H1 (cell line): ENCODE data around the gene H2BK1. TPM values are rescaled to one million over a fixed set of nuclear protein-coding genes. Genes with fewer than 3 reads are reported as not detected.

ENCODE experiments used
- CTCF ChIA-PET: fragments of 300-600 bp; sonication (Branson Sonifier 250); formaldehyde crosslinking; loops from one replicate; lab custom pipeline; 2021; ENCODE audit not compliant: partially characterized antibody; lab: Charles Lee
- POLR2A ChIA-PET: fragments of 300-600 bp; sonication (Branson Sonifier 250); formaldehyde crosslinking; loops from one replicate; lab custom pipeline; 2021; ENCODE audit warnings: inconsistent platforms; ENCODE audit not compliant: partially characterized antibody; lab: Charles Lee
- DNase-seq, 2 experiments: peaks; one replicate each; pipeline versions ENCODE4 v3.0.0 to v3.0.0-alpha.2; 2010 to 2022; ENCODE audit warnings: low spot score in 2 of 2, low read depth in 1 of 2, mixed read lengths in 1 of 2
- FAIRE-seq: peaks from 2 replicates; lab custom pipeline; 2011; peaks lifted over from hg19 to GRCh38; lab: Jason Lieb, UNC
- H2AFZ ChIP-seq: 2 replicates; pipeline ENCODE4 v1.8.1; 2012; ENCODE audit warnings: low read length, inconsistent platforms
- H2AK5ac ChIP-seq: 2 replicates; pipeline ENCODE4 v1.6.1; 2013; ENCODE audit warnings: low read depth, low read length
- H2BK120ac ChIP-seq: replicated peaks from 2 replicates; pipeline ENCODE3; 2013; ENCODE audit warnings: low read depth, low read length, inconsistent platforms
- H2BK12ac ChIP-seq: 2 replicates; pipeline ENCODE4 v1.6.1; 2013; ENCODE audit warnings: low read depth, low read length
- H2BK15ac ChIP-seq: 2 replicates; pipeline ENCODE4 v1.6.1; 2013; ENCODE audit warnings: low read length
- H2BK20ac ChIP-seq: 2 replicates; pipeline ENCODE4 v1.6.1; 2013; ENCODE audit warnings: low read length
- H2BK5ac ChIP-seq: 2 replicates; pipeline ENCODE4 v1.6.1; 2013; ENCODE audit warnings: low read depth, low read length
- H3K14ac ChIP-seq: 2 replicates; pipeline ENCODE4 v1.6.1; 2013; ENCODE audit warnings: inconsistent platforms; ENCODE audit not compliant: insufficient read length
- H3K18ac ChIP-seq: 2 replicates; pipeline ENCODE4 v1.6.1; 2013; ENCODE audit warnings: low read length; ENCODE audit errors: extremely low read depth
- H3K23ac ChIP-seq: 2 replicates; pipeline ENCODE4 v1.6.1; 2013; ENCODE audit warnings: inconsistent platforms; ENCODE audit not compliant: insufficient read length
- H3K23me2 ChIP-seq: 2 replicates; pipeline ENCODE4 v1.6.1; 2013; ENCODE audit warnings: low read depth, low read length
- H3K27ac ChIP-seq: 2 replicates; pipeline ENCODE4 v1.6.1; 2011; ENCODE audit warnings: low read depth, low read length, inconsistent platforms
- H3K27me3 ChIP-seq, 4 experiments: replicated peaks in 1 of 4; 1 replicate in 1 of 4; 2 replicates in 3 of 4; pipeline versions ENCODE4 v1.6.1 to v1.8.1; 2011 to 2013; ENCODE audit warnings: low read length in 3 of 4, mild to moderate bottlenecking in 3 of 4, inconsistent platforms in 2 of 4, mixed read lengths in 2 of 4, moderate library complexity in 1 of 4; ENCODE audit not compliant: control insufficient read depth in 3 of 4, insufficient read depth in 3 of 4; ENCODE audit errors: extremely low read depth in 1 of 4
- H3K36me3 ChIP-seq, 4 experiments: 2 replicates each; pipeline versions ENCODE4 v1.6.1 to v1.8.1; 2011 to 2013; ENCODE audit warnings: mild to moderate bottlenecking in 4 of 4, low read length in 3 of 4, moderate library complexity in 2 of 4, control low read depth in 1 of 4, inconsistent platforms in 1 of 4; ENCODE audit not compliant: insufficient read depth in 4 of 4, control insufficient read depth in 2 of 4
- H3K4ac ChIP-seq: replicated peaks from 2 replicates; pipeline ENCODE3; 2013; ENCODE audit warnings: low read length, low read depth, mixed read lengths, inconsistent platforms; ENCODE audit not compliant: insufficient read length
- H3K4me1 ChIP-seq, 4 experiments: replicated peaks in 1 of 4; 1 replicate in 1 of 4; 2 replicates in 3 of 4; pipeline versions ENCODE4 v1.6.1 to v1.8.1; 2011 to 2013; ENCODE audit warnings: low read length in 3 of 4, inconsistent platforms in 2 of 4, mixed read lengths in 1 of 4; ENCODE audit not compliant: insufficient read depth in 4 of 4, control insufficient read depth in 3 of 4
- H3K4me2 ChIP-seq, 2 experiments: 2 replicates each; pipeline versions ENCODE4 v1.6.1 to v1.8.1; 2011 to 2013; ENCODE audit warnings: low read depth in 2 of 2, low read length in 2 of 2, control low read depth in 1 of 2, inconsistent platforms in 1 of 2, mild to moderate bottlenecking in 1 of 2; ENCODE audit not compliant: insufficient read depth in 1 of 2
- H3K4me3 ChIP-seq, 4 experiments: fragments of 200-600, 300-600 bp in 1 of 4; sonication (generic), shearing (Covaris generic), sonication (Bioruptor Twin) in 1 of 4; 2 replicates each; pipeline versions ENCODE4 v1.5.1 to v1.8.1; 2011 to 2016; ENCODE audit warnings: low read length in 4 of 4, low read depth in 3 of 4, control low read depth in 2 of 4, inconsistent platforms in 2 of 4, mild to moderate bottlenecking in 2 of 4, mixed read lengths in 1 of 4, moderate library complexity in 1 of 4; ENCODE audit not compliant: insufficient read depth in 2 of 4; ENCODE audit errors: extremely low read depth in 1 of 4
- H3K56ac ChIP-seq: replicated peaks from 2 replicates; pipeline ENCODE3; 2013; ENCODE audit warnings: low read depth, mild to moderate bottlenecking, mixed read lengths, low read length, inconsistent platforms; ENCODE audit not compliant: insufficient read length
- H3K79me1 ChIP-seq: 2 replicates; pipeline ENCODE4 v1.6.1; 2013; ENCODE audit warnings: low read depth, low read length, control low read depth
- H3K79me2 ChIP-seq, 2 experiments: 2 replicates each; pipeline versions ENCODE4 v1.6.1 to v1.8.1; 2012 to 2013; ENCODE audit warnings: low read length in 2 of 2, mild to moderate bottlenecking in 2 of 2, inconsistent platforms in 1 of 2; ENCODE audit not compliant: insufficient read depth in 2 of 2, control insufficient read depth in 1 of 2
- H3K9ac ChIP-seq, 4 experiments: replicated peaks in 1 of 4; 1 replicate in 1 of 4; 2 replicates in 3 of 4; pipeline versions ENCODE4 v1.6.1 to v1.8.1; 2011 to 2013; ENCODE audit warnings: low read depth in 3 of 4, low read length in 3 of 4, control low read depth in 2 of 4, mild to moderate bottlenecking in 2 of 4, moderate library complexity in 2 of 4, inconsistent platforms in 1 of 4; ENCODE audit errors: extremely low read depth in 1 of 4
- H3K9me3 ChIP-seq, 2 experiments: 2 replicates each; pipeline versions ENCODE4 v1.6.1 to v1.8.1; 2012 to 2013; ENCODE audit warnings: mild to moderate bottlenecking in 2 of 2, moderate library complexity in 2 of 2, control low read depth in 1 of 2, inconsistent platforms in 1 of 2, low read depth in 1 of 2, low read length in 1 of 2, mixed read lengths in 1 of 2; ENCODE audit not compliant: insufficient read depth in 2 of 2
- H4K20me1 ChIP-seq, 2 experiments: replicated peaks in 1 of 2; 2 replicates each; pipeline versions ENCODE3 to v1.8.1; 2011 to 2013; ENCODE audit warnings: inconsistent platforms in 2 of 2, low read length in 2 of 2, mild to moderate bottlenecking in 1 of 2; ENCODE audit not compliant: insufficient read depth in 2 of 2, control insufficient read depth in 1 of 2
- H4K5ac ChIP-seq: 2 replicates; pipeline ENCODE4 v1.6.1; 2013; ENCODE audit warnings: low read length, low read depth, mixed read lengths, inconsistent platforms; ENCODE audit not compliant: insufficient read length
- H4K8ac ChIP-seq: 2 replicates; pipeline ENCODE4 v1.8.0; 2013; ENCODE audit warnings: mild to moderate bottlenecking, moderate library complexity, low read length, inconsistent platforms; ENCODE audit not compliant: insufficient read depth; ENCODE audit errors: extremely low read depth
- H4K91ac ChIP-seq: replicated peaks from 2 replicates; pipeline ENCODE3; 2013; ENCODE audit warnings: low read length, mixed read lengths, inconsistent platforms; ENCODE audit not compliant: insufficient read length
- BCL11A ChIP-seq, 2 experiments: IDR thresholded peaks; one replicate each; pipeline ENCODE4 v1.6.1; 2011; ENCODE audit warnings: low read depth in 2 of 2, low read length in 2 of 2, mild to moderate bottlenecking in 2 of 2
- CBX5 ChIP-seq: fragments of 300-800, 300-1000 bp; sonication (generic); IDR thresholded peaks from 2 replicates; pipeline ENCODE4 v1.7.1; 2016; ENCODE audit warnings: antibody characterized with exemption, low read length, low read depth
- NANOG ChIP-seq: IDR thresholded peaks from 2 replicates; pipeline ENCODE4 v1.6.1; 2011; ENCODE audit warnings: low read length, low read depth, mild to moderate bottlenecking, inconsistent platforms; ENCODE audit not compliant: insufficient read depth, poor library complexity, severe bottlenecking
- WGBS, 2 experiments: shearing (Covaris generic) in 1 of 2; methylation state at CpG; one replicate each; pipeline versions ENCODE4 v1.1.6 to v1.1.7; 2013 to 2015; ENCODE audit warnings: low lambda C conversion rate in 2 of 2, mixed read lengths in 2 of 2, inconsistent platforms in 1 of 2, low coverage in 1 of 2, missing lambda C conversion rate in 1 of 2; ENCODE audit not compliant: insufficient replicate concordance in 2 of 2, insufficient coverage in 1 of 2, insufficient read length in 1 of 2; ENCODE audit errors: extremely low coverage in 1 of 2, missing lambda C conversion rate in 1 of 2; 5-methylcytosine and 5-hydroxymethylcytosine counted together
- polyA plus RNA-seq, 7 experiments: library from polyadenylated mRNA; depleted of rRNA in 3 of 7; stranded (reverse) in 5 of 7; unstranded in 2 of 7; fragments of >200 nt in 5 of 7; fragments of 200-250 nt in 2 of 7; gene quantifications; 1 replicate in 5 of 7; 2 replicates in 1 of 7; 4 replicates in 1 of 7; pipeline versions ENCODE4 v1.2.1 to v1.2.3, GENCODE V29; 2011 to 2013; ENCODE audit warnings: missing spikeins in 2 of 7, mixed read lengths in 2 of 7
- total RNA-seq: library from RNA; stranded (reverse); fragmentation: NEBNext Ultra II Directional; extraction: Animal tissue kit (Norgen Biotek cat#: 25700); gene quantifications from 2 replicates; pipeline ENCODE4 v1.2.1, GENCODE V29; 2021

Gene H2BK1
- total and polyA plus RNA-seq, 2 of the 8 experiments (the other 6 are each of a cell fraction or from before 2014, with no cell fraction given): not detected

DNA sequence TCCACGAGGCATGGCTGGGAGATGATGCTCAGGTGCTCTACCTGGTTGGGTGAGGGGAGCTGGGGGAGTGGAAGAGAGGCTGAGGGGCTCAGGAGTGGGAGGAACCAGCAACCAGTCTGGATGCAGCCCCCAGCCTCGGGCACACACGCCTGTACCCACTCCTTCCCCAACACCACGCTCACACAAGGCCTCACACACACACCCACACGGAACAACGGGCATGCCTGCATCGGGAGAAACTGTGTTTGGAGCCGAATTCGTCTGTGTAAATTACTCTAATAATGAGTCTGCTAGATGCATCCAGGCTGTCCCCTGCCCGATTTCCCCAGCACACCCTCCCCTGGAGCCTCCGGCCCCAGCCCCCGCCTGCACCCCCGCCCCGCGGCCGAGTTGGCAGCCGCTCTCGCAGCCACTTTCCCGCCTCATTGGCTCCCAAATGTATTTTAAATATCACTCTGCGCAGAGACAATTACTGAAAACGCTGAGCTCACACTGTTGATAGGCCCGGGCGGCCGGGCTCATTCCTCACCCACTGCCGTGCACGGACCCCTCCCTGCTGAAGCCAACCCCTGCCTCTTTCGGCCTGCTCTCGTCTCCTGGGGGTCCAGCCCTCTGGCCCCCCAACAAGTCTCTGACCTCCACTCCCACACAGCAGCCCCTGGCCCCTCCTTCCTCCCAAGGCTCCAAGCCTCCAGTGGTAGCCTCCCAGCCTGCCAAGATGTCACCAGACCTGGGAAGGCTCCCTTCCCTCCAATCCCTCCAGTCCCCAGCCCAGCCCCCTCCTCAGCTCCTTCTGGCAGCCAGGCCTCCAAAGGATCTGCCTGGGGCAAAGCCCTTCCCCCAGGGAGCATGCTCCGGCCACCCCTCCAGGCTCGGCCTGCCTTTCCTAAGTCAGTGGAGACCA is 11.1 kb downstream of the H2BK1 start:
- no peak for DNase-seq

More for the DNA sequence above, 11.1 kb downstream of the H2BK1 start:
- no peak overlapping the region for H3K4me2 ChIP-seq
- no peak overlapping the region for H4K5ac ChIP-seq
- no peak overlapping the region; the same call in 1 of the 2 replicates for H2AFZ ChIP-seq
- H4K91ac ChIP-seq: peak overlapping the region; percentile 52
- H3K36me3 ChIP-seq: no peaks in the 10 kb centered on the region
- peak overlapping the region; percentile 73; the same call in 1 of the 2 replicates for H4K8ac ChIP-seq
- no peak overlapping the region for H3K4me3 ChIP-seq
- no peaks in the 10 kb centered on the region for H3K79me2 ChIP-seq
- H3K23me2 ChIP-seq: peaks cover 5% of the 10 kb centered on the region; the same call in 1 of the 2 replicates
- no peak overlapping the region for H3K4ac ChIP-seq
- CTCF ChIA-PET: interaction anchor here (2.0 kb wide), 1 partner anchor 45 kb away, joined by 6 read pairs; no protein-coding TSS in a partner anchor
- no peak overlapping the region for H3K56ac ChIP-seq
- no peaks in the 10 kb centered on the region for H3K9me3 ChIP-seq
- H3K14ac ChIP-seq: no peak overlapping the region
- peak overlapping the region; percentile 66; the same call in 1 of the 2 replicates for H2BK5ac ChIP-seq
- H2AK5ac ChIP-seq: no peak overlapping the region
- H2BK120ac ChIP-seq: no peak overlapping the region
- H3K4me1 ChIP-seq: peaks cover 0 to 12% (median 3%) of the 10 kb centered on the region in 4 experiments; a peak in 3 of 7 replicates
- no peak overlapping the region for H3K27ac ChIP-seq
- H3K79me1 ChIP-seq: no peaks in the 10 kb centered on the region
- TF ChIP-seq BCL11A (IDR thresholded peaks at IDR 0.05; ENCODE audit: low read depth in 2 of 2, low read length in 2 of 2) (no peak), CBX5 (no peak), NANOG (no peak)
- TF ChIP-seq, all 59 proteins: peak for 0
- Histone ChIP-seq H2BK20ac (peak overlapping the region; percentile 72; the same call in 1 of the 2 replicates), H2BK12ac (no peak overlapping the region), H3K18ac (peak overlapping the region; percentile 48), H3K23ac (no peak overlapping the region), H2BK15ac (0 out of 2 replicates have a peak overlapping the region, but pooled peaks have one; percentile 16), H4K20me1 (no peaks in the 10 kb centered on the region), H3K27me3 (peaks cover 0 to 13% (median 0%) of the 10 kb centered on the region in 4 experiments; a peak in 2 of 7 replicates), H3K9ac (no peak overlapping the region)
- no peak for FAIRE-seq
- POLR2A ChIA-PET: interaction anchor here (0.7 to 2.4 kb wide), 6 partner anchors 11 to 112 kb away, joined by 3 to 13 read pairs (median 4); partner anchors contain the start of genes ABCF2 and H2BK1
- 94% methylated on average over 19 of the region's 30 CpGs; no CpG with 5 or more reads in 1 of the 2 experiments for WGBS, 2 experiments
